HEK293 (cell line): ENCODE data around the gene BRDT.

Experiments used
- CTCF ChIP-seq: fragments of 450-650 bp; formaldehyde crosslinking; IDR thresholded peaks from 2 replicates; pipeline ENCODE4 v1.5.1; 2016; ENCODE audit warnings: missing biosample characterization, missing genetic modification characterization
- SALL2 ChIP-seq: fragments of 450-650 bp; formaldehyde crosslinking; IDR thresholded peaks from 2 replicates; pipeline ENCODE4 v1.5.0; 2017; ENCODE audit warnings: missing biosample characterization, mild to moderate bottlenecking, missing genetic modification characterization, borderline replicate concordance
- ZBTB49 ChIP-seq: fragments of 450-650 bp; formaldehyde crosslinking; IDR thresholded peaks from 2 replicates; pipeline ENCODE4 v1.5.1; 2016; ENCODE audit warnings: missing biosample characterization, missing genetic modification characterization, low read depth
- ZFP37 ChIP-seq: fragments of 450-650 bp; formaldehyde crosslinking; IDR thresholded peaks from 2 replicates; pipeline ENCODE4 v1.5.1; 2016; ENCODE audit warnings: missing biosample characterization, missing genetic modification characterization
- ZNF112 ChIP-seq: fragments of 450-650 bp; formaldehyde crosslinking; IDR thresholded peaks from 2 replicates; pipeline ENCODE4 v1.5.0; 2017; ENCODE audit warnings: missing biosample characterization, missing genetic modification characterization
- ZNF121 ChIP-seq: fragments of 450-650 bp; formaldehyde crosslinking; IDR thresholded peaks from 2 replicates; pipeline ENCODE4 v1.5.1; 2016; ENCODE audit warnings: missing biosample characterization, missing genetic modification characterization
- ZNF174 ChIP-seq: fragments of 450-650 bp; formaldehyde crosslinking; IDR thresholded peaks from 2 replicates; pipeline ENCODE4 v1.5.0; 2017; ENCODE audit warnings: missing biosample characterization, mild to moderate bottlenecking, missing genetic modification characterization
- TF ChIP-seq, protein P1 (sequence below): fragments of 450-650 bp; formaldehyde crosslinking; conservative IDR thresholded peaks from 2 replicates; pipeline ENCODE4 v1.5.1; 2016; ENCODE audit warnings: low read depth, missing biosample characterization, missing genetic modification characterization
- TF ChIP-seq, protein P2 (sequence below): fragments of 450-650 bp; formaldehyde crosslinking; IDR thresholded peaks from 2 replicates; pipeline ENCODE4 v1.5.1; 2016; ENCODE audit warnings: missing biosample characterization, missing genetic modification characterization

DNA sequence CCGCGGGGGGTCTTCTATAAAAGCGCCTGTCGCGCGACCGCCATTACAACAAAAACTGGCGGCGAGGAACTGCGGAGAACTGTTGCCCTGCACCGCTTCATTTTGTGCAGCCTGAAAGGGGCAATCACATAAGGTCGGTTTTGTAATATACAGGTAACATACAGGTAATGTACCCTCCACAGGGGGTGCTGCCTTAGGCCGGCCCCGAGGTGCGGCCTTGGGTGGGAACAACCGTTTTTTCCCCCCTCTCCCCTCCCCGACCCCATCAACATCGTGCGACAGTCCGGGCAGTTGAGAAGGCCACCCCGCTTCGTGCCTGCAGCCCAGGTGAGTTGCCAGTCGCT, at the start of gene BRDT:
- TF ChIP-seq ZFP37 (tag by site-specific recombination): no peak
- TF ChIP-seq SALL2 (tag by site-specific recombination): no peak
- no peak for TF ChIP-seq ZNF174 (tag by site-specific recombination)
- TF ChIP-seq, protein P1, sequence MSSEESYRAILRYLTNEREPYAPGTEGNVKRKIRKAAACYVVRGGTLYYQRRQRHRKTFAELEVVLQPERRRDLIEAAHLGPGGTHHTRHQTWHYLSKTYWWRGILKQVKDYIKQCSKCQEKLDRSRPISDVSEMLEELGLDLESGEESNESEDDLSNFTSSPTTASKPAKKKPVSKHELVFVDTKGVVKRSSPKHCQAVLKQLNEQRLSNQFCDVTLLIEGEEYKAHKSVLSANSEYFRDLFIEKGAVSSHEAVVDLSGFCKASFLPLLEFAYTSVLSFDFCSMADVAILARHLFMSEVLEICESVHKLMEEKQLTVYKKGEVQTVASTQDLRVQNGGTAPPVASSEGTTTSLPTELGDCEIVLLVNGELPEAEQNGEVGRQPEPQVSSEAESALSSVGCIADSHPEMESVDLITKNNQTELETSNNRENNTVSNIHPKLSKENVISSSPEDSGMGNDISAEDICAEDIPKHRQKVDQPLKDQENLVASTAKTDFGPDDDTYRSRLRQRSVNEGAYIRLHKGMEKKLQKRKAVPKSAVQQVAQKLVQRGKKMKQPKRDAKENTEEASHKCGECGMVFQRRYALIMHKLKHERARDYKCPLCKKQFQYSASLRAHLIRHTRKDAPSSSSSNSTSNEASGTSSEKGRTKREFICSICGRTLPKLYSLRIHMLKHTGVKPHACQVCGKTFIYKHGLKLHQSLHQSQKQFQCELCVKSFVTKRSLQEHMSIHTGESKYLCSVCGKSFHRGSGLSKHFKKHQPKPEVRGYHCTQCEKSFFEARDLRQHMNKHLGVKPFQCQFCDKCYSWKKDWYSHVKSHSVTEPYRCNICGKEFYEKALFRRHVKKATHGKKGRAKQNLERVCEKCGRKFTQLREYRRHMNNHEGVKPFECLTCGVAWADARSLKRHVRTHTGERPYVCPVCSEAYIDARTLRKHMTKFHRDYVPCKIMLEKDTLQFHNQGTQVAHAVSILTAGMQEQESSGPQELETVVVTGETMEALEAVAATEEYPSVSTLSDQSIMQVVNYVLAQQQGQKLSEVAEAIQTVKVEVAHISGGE (tag by site-specific recombination): no peak
- no peak for TF ChIP-seq CTCF
- no peak for TF ChIP-seq ZNF112 (tag by site-specific recombination)
- TF ChIP-seq, protein P2, sequence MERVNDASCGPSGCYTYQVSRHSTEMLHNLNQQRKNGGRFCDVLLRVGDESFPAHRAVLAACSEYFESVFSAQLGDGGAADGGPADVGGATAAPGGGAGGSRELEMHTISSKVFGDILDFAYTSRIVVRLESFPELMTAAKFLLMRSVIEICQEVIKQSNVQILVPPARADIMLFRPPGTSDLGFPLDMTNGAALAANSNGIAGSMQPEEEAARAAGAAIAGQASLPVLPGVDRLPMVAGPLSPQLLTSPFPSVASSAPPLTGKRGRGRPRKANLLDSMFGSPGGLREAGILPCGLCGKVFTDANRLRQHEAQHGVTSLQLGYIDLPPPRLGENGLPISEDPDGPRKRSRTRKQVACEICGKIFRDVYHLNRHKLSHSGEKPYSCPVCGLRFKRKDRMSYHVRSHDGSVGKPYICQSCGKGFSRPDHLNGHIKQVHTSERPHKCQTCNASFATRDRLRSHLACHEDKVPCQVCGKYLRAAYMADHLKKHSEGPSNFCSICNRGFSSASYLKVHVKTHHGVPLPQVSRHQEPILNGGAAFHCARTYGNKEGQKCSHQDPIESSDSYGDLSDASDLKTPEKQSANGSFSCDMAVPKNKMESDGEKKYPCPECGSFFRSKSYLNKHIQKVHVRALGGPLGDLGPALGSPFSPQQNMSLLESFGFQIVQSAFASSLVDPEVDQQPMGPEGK: no peak
- no peak for TF ChIP-seq ZNF121
- TF ChIP-seq ZBTB49 (tag by site-specific recombination): no peak
